Measurements from ENCODE around the gene DTWD2. TPM values are rescaled to one million over a fixed set of nuclear protein-coding genes. Genes with fewer than 3 reads are reported as not detected.

DTWD2 gene, protein sequence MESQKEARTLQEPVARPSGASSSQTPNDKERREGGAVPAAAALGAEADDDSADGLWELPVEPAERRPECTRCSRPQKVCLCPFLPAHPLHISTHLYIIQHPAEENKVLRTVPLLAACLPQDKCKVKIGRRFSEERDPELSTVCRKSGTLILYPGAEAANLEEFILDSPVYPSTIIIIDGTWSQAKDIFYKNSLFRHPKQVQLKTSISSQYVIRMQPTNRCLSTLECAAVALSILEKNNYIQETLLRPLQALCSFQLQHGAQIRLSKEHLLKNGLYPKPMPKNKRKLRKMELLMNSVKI
- 10 to 100 TPM; 17.6 to 37.8 (median 28.8) TPM for total RNA-seq

- TF ChIP-seq, protein P1, sequence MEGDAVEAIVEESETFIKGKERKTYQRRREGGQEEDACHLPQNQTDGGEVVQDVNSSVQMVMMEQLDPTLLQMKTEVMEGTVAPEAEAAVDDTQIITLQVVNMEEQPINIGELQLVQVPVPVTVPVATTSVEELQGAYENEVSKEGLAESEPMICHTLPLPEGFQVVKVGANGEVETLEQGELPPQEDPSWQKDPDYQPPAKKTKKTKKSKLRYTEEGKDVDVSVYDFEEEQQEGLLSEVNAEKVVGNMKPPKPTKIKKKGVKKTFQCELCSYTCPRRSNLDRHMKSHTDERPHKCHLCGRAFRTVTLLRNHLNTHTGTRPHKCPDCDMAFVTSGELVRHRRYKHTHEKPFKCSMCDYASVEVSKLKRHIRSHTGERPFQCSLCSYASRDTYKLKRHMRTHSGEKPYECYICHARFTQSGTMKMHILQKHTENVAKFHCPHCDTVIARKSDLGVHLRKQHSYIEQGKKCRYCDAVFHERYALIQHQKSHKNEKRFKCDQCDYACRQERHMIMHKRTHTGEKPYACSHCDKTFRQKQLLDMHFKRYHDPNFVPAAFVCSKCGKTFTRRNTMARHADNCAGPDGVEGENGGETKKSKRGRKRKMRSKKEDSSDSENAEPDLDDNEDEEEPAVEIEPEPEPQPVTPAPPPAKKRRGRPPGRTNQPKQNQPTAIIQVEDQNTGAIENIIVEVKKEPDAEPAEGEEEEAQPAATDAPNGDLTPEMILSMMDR (IDR thresholded peaks at IDR 0.05): peak; percentile 72 to 96 (median 80)
- peak in 1 of 2 donors; percentile 66 for TF ChIP-seq POLR2A (IDR thresholded peaks at IDR 0.05)
- WGBS, 2 donors: 1 to 2% methylated on average over 10 to 35 of the region's 74 CpGs
- peak within 1 kb of the TSS; percentile 92 to 98 (median 94) for H3K27ac ChIP-seq
- H3K27me3 ChIP-seq: no peaks in the 10 kb centered on the region
- intact Hi-C loops (cut with DNase I): loop anchor here (5.0 kb wide), 1 partner anchor 424 kb away; no protein-coding TSS in a partner anchor
- peaks cover 5 to 14% of the 10 kb centered on the region in 2 donors for H3K4me1 ChIP-seq
- no peaks in the 10 kb centered on the region for H3K36me3 ChIP-seq
- peak within 1 kb of the TSS; percentile 39 to 95 (median 46) for H3K4me3 ChIP-seq (replicated peaks in 1 of 3)
- no peaks in the 10 kb centered on the region for H3K9me3 ChIP-seq
- DNase-seq: peak; percentile 95 to 97
These were observed at the start of gene DTWD2 for GRCh38 chr5:118987988-118988865. TSS of gene DTWD2 (minus strand) at chr5:118988547. CDS start at chr5:118988511, 36 bp downstream.

GRCh38 chr5:119037496-119038215, 49.3 kb upstream of the DTWD2 start:
- no peak overlapping the region for H3K4me3 ChIP-seq (replicated peaks in 1 of 3)
- intact Hi-C loops (cut with DNase I): no loop called here
- 94 to 95% methylated on average over 16 of the region's 16 CpGs for WGBS, 2 donors
- TF ChIP-seq, protein P1 (IDR thresholded peaks at IDR 0.05): no peak
- TF ChIP-seq POLR2A (IDR thresholded peaks at IDR 0.05): no peak
- H3K36me3 ChIP-seq: no peaks in the 10 kb centered on the region
- no peaks in the 10 kb centered on the region for H3K27me3 ChIP-seq
- H3K4me1 ChIP-seq: no peaks in the 10 kb centered on the region
- H3K9me3 ChIP-seq: no peaks in the 10 kb centered on the region
- no peak for DNase-seq
- H3K27ac ChIP-seq: no peak overlapping the region

- Histone ChIP-seq H3K9me3 (no peaks in the 10 kb centered on the region), H3K4me1 (no peaks in the 10 kb centered on the region), H3K27me3 (no peaks in the 10 kb centered on the region), H3K27ac (no peak overlapping the region), H3K4me3 (replicated peaks in 1 of 3) (no peak overlapping the region), H3K36me3 (no peaks in the 10 kb centered on the region)
- TF ChIP-seq POLR2A (IDR thresholded peaks at IDR 0.05): no peak
- TF ChIP-seq, protein P1 (IDR thresholded peaks at IDR 0.05): no peak
- WGBS, 2 donors: 89 to 91% methylated on average over 8 of the region's 8 CpGs
- no peak for DNase-seq
- intact Hi-C loops (cut with DNase I): no loop called here
These were observed 47.9 kb upstream of the DTWD2 start for GRCh38 chr5:119036101-119036762.

GRCh38 chr5:119033135-119033534, 44.8 kb upstream of the DTWD2 start:
- WGBS, 2 donors: 79 to 82% methylated on average over 3 of the region's 3 CpGs
- no peaks in the 10 kb centered on the region for H3K4me1 ChIP-seq
- no peak for DNase-seq
- H3K27ac ChIP-seq: no peak overlapping the region
- H3K4me3 ChIP-seq (replicated peaks in 1 of 3): no peak overlapping the region
- no peak for TF ChIP-seq POLR2A (IDR thresholded peaks at IDR 0.05)
- TF ChIP-seq, protein P1 (IDR thresholded peaks at IDR 0.05): no peak
- intact Hi-C loops (cut with DNase I): no loop called here
- no peaks in the 10 kb centered on the region for H3K9me3 ChIP-seq
- H3K36me3 ChIP-seq: no peaks in the 10 kb centered on the region
- H3K27me3 ChIP-seq: no peaks in the 10 kb centered on the region
